ENCODE measurements around the gene SMG6.

SMG6 gene

DNA sequence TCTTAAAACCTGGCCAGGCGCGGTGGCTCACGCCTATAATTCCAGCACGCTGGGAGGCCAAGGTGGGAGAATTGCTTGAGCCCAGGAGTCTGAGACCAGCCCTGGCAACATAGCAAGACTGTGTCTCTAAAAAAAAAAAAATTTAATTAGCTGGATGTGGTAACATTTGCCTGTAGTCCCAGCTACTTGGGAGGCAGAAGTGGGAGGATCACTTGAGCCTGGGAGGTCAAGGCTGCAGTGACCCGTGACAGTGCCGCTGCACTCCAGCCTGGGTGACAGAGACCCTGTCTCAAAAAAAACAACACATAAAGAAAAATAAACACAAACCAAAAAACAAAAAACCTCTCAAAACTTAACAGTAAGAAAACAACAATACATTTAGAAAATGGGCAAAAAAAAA, 106.3 kb downstream of the SMG6 start:
- no peak for DNase-seq

DNA sequence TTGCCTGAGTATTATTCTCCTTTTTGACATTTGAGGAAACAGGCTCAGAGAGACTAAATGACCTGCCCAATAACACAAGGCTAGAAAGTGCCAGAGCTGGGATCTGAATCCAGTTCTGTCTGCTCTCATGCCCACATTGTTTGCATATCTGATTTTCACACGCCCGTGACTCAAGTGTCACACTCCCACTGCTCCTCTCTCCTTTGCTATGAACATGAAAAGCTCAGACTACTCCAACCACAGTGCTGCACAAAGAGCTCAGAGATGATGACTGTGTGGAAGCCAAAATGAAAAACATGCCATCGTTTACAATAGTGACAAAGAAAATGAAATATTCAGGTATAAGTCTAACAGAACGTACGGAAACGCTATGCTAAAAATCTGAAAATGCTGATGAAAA, 107.9 kb downstream of the SMG6 start:
- DNase-seq = peak; percentile 67

GRCh38 chr17:2194889-2195335, 108.7 kb downstream of the SMG6 start:
- DNase-seq = no peak

- peak; percentile 97 for DNase-seq
These were observed 111.1 kb downstream of the SMG6 start for GRCh38 chr17:2192367-2193057.

DNA sequence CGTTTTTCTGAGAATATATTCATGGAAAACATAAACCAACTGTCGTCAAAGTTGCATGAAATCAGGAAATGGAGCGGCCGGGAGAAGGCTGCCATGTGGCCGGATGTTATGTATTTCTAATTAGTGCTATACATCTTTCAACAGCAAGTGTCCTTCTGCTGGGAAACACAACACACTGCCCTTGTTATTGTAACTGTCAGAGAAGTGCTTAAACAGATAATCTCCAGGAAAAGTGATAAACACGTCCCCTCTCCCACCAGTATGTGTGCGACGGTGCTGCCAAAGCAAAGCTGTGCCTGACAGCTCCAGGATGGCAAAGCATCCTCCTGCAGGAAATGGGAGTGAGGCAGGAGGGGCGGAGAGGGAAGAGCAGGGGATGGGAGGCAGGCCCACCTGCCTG, 111.8 kb downstream of the SMG6 start:
- no peak for DNase-seq

DNA sequence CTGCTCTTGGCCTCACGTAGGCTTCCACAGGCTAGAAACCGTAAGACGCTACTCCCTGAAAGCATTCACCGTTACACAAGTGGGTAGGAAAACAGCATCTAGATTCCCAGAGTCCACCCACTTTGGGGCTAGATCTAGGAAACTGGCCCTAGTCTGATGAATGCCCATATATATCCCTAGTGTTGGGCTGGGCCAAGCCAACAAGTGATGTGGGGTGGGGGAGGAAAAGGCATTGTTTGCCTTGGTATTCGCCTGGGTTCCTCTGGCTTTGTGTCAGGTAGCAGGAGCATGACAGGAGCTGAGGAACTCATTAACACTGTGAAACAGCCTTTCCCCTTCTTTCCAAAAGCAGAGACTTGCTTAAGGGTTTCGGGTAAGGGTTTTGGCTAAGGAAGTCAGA, 112.4 kb downstream of the SMG6 start:
- DNase-seq = no peak

GRCh38 chr17:2190014-2190413, 113.6 kb downstream of the SMG6 start:
- no peak for DNase-seq

- no peak for DNase-seq
These were observed 114.5 kb downstream of the SMG6 start for GRCh38 chr17:2188971-2189630.

DNA sequence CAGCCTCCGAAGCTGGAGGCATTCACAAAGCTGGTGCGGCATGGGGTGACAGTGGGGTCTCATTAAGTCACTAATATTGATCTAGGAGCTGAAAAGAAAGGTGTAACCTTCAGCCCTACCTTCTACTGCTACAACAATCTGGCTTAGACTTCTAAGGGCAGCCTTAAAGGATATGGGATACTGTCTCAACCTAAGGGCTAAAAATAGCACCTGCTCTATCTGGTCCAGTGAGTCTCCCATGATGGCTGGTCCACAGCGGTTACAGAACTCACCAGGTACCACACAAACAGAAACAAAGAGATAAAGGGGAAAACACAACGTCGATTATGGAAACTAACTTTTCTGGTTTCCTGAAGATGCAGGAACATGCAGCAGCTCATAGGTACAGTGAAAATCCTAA, 115.8 kb downstream of the SMG6 start:
- no peak for DNase-seq

- no peak for DNase-seq
These were observed 116.6 kb downstream of the SMG6 start for GRCh38 chr17:2186937-2187336.

- no peak for DNase-seq
These were observed 118.3 kb downstream of the SMG6 start for GRCh38 chr17:2184993-2185931.

- no peak for DNase-seq
These were observed 120.2 kb downstream of the SMG6 start for GRCh38 chr17:2183346-2183745.

DNA sequence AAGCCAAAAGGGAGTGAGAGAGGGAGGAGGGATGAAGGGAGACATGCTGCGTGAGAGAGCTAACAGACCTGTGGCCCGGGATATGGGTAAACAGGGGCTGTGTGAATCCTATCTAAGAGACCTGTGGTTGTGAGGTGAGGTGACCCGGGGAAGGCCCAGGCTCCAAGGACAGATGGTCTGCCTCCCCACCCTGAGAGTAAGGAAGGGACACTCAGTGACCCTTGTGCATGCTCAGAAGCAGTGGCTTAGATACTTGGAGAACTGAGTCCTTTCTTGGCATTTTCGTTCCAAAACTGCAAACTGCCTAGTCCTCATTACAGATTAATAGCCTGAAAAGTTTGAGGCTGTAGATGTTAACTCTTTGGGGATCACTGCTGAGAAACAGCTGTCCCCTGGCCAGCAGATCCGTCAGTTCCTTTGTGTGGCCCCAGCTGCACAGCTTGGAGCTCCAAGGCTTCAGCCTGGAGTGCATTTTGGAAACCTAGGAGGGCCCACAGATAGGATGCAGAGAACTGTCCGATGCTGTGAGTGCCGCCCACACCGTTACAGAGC, 121.6 kb downstream of the SMG6 start:
- no peak for DNase-seq

DNA sequence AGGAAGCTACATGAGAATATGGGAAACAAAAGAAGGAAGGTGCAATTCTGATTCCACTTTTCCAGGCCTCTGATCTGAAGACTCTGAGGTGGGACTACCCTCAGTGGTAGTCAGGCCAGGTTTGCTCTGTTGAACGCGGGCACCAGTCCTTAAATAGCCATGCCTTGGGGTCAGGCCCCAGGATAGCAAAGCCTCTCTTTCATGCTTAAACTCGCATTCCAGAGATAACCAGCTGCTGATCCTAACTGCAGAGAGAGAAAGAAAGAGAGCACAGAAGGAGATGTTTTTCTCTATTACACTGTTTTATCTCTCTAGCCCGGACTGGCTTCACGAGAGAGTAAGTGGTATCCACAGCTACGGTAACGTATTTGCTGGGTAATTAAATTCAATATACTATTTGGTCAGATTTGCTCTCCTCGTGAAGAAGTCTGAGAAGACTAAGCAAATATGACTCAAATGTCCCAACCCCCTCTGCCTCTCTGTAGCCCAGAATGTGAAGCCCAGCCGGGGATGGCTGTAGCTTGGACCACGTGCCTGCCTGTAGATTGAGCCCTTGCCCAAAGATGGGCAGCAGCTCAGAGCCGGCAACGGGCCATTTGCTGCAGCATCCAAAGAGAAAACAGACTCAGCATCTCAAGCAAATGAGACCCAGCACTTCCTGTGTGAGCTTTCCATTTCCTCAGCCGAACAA, 122.2 kb downstream of the SMG6 start:
- no peak for DNase-seq

DNA sequence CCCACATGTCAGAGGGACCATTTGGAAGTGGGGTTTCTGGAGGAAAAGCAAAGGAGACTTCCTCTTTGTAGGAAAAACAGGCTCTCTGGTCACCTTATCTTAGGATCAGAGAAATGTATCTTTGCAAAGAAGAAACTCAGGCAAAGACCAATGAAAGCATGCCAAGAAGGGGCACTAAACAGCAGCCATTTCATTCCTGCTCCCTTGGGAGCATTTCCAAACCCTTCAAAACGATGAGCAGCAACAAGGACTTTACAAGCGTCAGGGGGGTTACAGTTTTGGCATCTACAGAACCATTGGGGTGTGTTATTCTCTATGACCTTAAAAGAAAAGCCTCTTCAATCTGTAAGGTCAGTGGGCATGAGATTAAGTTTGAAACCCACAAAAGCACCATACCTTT, 122.8 kb downstream of the SMG6 start:
- DNase-seq = no peak

GRCh38 chr17:2179615-2180295, 123.8 kb downstream of the SMG6 start:
- DNase-seq = peak; percentile 22

- DNase-seq = no peak
These were observed 124.6 kb downstream of the SMG6 start for GRCh38 chr17:2178798-2179501.

DNA sequence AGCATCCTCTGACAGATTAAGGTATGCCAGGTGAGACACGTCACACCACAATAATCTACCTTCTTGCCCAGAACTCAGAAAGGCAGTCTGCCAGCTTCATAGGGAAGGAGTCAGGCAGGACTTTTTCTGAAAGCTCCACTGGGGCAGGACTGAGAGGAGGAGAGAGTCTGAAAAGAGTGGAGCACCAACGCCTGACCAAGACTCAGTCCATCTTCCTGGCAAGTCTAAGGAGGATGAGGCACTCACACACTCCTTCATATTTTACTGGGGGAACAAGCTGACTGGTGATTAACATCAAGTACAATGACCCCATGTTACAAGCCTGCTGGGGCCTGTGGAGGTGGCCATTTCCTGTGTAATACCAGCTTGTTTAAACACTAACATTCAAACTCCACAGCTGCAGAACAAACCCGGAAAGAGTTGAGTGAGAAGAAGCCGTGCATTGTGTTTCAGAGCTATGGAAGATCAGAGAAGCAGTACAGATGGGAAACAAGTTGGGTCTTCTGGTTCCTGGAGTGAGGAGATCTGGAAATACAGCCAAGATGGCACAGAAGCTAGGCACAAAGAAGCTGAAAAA, 126.3 kb downstream of the SMG6 start:
- no peak for DNase-seq

GRCh38 chr17:2176499-2177169, 127.0 kb downstream of the SMG6 start:
- no peak for DNase-seq

GRCh38 chr17:2175294-2175628, 128.3 kb downstream of the SMG6 start:
- DNase-seq = no peak
